Adipose tissue (tissue), 3 donors: Measurements from ENCODE around the gene WDR73. TPM values are rescaled to one million over a fixed set of nuclear protein-coding genes. Genes with fewer than 3 reads are reported as not detected.
"Not testable (repeated sequence)": the region's sequence is repeated elsewhere in the genome, so short reads cannot be mapped to it uniquely, and the experiment has no call there.

Experiments used
- H3K27ac ChIP-seq: one replicate; pipeline ENCODE4 v1.5.1; 2013; ENCODE audit warnings: low read depth, low read length
- WGBS, 3 donors: extraction: QIAGEN DNeasy Blood & Tissue Kit; methylation state at CpG; one replicate each; pipeline ENCODE4 v1.1.7; 2013; 5-methylcytosine and 5-hydroxymethylcytosine counted together
- polyA plus RNA-seq, 3 donors: library from polyadenylated mRNA; stranded (reverse); fragments of 200-250 nt; gene quantifications; one replicate each; pipeline ENCODE4 v1.2.3, GENCODE V29; 2013
- donor health status: healthy with polysubstance abuse.
- donor health status: Bipolar disorder and iron deficiency.
- donor health status: healthy.

Gene WDR73
- polyA plus RNA-seq, 3 donors = 10.7 to 13.5 (median 10.9) TPM

- 74 to 89% (median 86%) methylated on average over 4 of the region's 4 CpGs for WGBS, 3 donors
- H3K27ac ChIP-seq = no peak overlapping the region
Observed at GRCh38 chr15:84659904-84660781, 6.1 kb upstream of the WDR73 start.

- no peak overlapping the region for H3K27ac ChIP-seq
- 46 to 56% (median 49%) methylated on average over 7 of the region's 7 CpGs for WGBS, 3 donors
Observed at GRCh38 chr15:84658788-84659411, 4.8 kb upstream of the WDR73 start.

GRCh38 chr15:84658080-84658787 lies 4.2 kb upstream of the WDR73 start, which contains the start of gene NMB:
TSS of gene NMB (minus strand) at chr15:84658199. CDS start at chr15:84658152, 47 bp downstream.
- WGBS, 3 donors = 0 to 1% (median 1%) methylated on average over 56 to 61 of the region's 61 CpGs
- no peak within 1 kb of the TSS for H3K27ac ChIP-seq

- no peak overlapping the region for H3K27ac ChIP-seq
- WGBS, 3 donors = 18 to 22% (median 20%) methylated on average over 17 of the region's 17 CpGs
Observed at GRCh38 chr15:84657748-84658079, 3.6 kb upstream of the WDR73 start.

DNA sequence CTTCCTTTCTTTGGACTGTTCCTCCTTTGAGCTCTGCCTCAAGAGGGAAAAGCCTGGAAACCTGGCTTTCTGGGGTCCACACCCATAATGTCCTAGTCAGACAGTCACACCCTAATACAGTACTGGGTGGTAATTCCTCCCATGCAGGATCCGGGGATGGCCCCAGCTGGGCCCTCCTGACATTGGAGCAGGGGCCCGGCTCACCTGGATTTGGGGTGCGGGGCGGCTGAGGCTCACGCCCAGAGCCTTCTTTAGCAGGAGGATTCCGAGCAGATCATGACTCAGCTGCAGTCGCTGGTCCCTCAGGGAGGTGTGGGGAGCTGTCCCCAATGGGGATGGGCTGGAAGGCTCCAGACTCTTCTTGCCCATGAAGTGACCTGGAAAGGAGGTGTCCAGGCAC lies 2.9 kb upstream of the WDR73 start:
- WGBS, 3 donors = 92 to 93% (median 92%) methylated on average over 7 of the region's 7 CpGs
- no peak overlapping the region for H3K27ac ChIP-seq

DNA sequence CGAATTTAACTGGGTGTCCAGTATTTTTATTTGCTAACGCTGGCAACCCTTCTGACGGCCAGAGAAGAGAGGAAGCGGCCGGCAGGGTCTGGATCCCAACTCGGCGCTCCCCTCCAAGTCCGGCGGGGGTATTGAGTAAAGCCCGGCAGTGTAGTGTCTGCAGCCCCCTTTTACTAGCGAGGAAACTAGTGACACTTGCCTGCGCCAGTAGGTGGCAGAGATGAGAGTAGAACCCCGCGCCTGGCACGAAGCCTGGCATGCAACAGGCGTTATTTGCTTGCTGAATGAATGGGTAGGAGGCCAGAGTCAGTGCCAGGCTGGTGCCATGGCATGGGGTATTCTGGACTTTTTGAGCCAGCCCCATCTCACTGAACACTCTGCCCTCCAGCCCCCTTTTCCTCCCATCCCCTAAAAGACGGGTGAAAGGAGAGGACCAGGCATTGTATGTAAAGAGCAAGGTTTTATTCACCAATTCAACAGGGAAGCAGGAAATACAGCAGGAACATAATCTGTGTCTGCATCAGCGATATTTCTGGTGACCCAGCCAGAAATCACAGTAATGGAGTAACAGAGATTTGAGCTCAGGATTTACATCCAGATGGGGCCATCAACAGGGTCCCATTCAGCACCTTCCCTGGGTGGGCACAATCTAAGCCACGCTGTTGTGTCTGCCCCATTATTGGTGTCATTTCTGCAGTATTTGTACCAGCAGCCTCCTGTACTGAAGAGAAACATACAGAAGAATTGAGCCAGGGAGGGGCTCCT lies 788 bp upstream of the WDR73 start:
- WGBS, 3 donors = 4 to 7% (median 5%) methylated on average over 19 of the region's 19 CpGs
- H3K27ac ChIP-seq = no peak overlapping the region

- 14 to 21% (median 17%) methylated on average over 7 of the region's 7 CpGs for WGBS, 3 donors
- no peak overlapping the region for H3K27ac ChIP-seq
Observed at GRCh38 chr15:84653584-84653909, 536 bp downstream of the WDR73 start.

DNA sequence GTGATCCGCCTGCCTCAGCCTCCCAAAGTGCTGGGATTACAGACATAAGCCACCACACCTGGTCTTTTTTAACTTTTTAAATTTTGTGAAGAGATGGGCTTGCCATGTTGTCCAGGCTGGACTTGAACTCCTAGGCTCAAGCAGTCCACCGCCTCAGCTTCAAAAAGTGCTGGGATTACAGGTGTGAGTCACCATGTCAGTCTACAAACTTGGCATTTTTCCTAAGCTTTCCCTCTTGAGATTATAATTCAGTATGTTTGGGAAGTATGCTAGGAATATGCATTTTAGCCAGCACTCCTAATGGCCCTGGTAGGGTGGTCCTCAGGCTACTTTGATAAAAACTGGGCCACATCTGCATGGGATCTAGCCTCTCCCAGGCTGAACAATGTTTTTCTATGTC lies 4.4 kb downstream of the WDR73 start:
- 84 to 98% (median 95%) methylated on average over 2 of the region's 2 CpGs for WGBS, 3 donors
- H3K27ac ChIP-seq = no peak overlapping the region

- 51 to 66% (median 54%) methylated on average over 3 of the region's 3 CpGs for WGBS, 3 donors
Observed at GRCh38 chr15:84648539-84648938, 5.5 kb downstream of the WDR73 start.

DNA sequence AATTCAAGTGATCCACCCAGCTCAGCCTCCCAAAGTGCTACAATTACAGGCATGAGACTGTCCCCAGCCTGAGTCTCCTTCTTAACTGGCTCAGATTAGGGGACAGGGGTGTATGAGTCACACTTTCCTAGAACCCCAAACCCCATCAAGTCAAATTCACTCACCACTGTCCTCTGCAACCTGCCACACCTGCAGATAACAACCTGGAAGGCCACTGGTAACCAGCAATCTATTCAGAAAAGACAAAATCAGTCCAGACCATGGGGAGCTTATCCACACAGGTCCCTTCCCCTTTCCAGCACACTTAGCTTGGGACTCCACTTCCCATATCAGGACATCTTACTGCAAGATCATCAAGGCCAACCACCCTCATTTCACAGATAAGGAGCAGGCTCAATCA lies 6.4 kb downstream of the WDR73 start:
- no peak overlapping the region for H3K27ac ChIP-seq

More at GRCh38 chr15:84648539-84648938, 5.5 kb downstream of the WDR73 start:
- no peak overlapping the region for H3K27ac ChIP-seq

DNA sequence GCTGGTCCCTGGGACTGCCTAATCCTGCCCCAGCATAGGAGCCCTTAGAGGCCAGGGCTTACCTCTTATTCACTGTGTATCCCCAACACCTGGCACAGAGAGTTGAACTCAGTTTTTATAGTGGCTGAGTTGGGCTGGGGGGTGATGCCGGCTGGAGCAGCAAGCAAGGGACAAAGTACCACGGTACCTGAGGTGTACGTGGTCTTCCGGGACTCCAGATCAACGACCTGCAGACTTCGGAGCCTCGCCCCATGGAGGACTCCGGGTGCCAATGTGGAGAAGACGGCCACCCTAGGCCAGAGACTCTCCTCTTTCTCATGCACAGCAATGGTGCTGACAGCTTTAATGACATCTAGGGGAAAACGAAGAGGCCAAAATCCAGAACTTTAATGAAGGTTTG lies 8.1 kb downstream of the WDR73 start:
- H3K27ac ChIP-seq = no peak overlapping the region
- WGBS, 3 donors = 92 to 95% (median 93%) methylated on average over 10 of the region's 10 CpGs

GRCh38 chr15:84645496-84645895 lies 8.6 kb downstream of the WDR73 start:
- 93 to 96% (median 96%) methylated on average over 9 to 10 of the region's 10 CpGs for WGBS, 3 donors
- no peak overlapping the region for H3K27ac ChIP-seq

GRCh38 chr15:84643838-84644237 lies 10.2 kb downstream of the WDR73 start:
- 91 to 92% (median 92%) methylated on average over 6 of the region's 6 CpGs for WGBS, 3 donors
- H3K27ac ChIP-seq = no peak overlapping the region

DNA sequence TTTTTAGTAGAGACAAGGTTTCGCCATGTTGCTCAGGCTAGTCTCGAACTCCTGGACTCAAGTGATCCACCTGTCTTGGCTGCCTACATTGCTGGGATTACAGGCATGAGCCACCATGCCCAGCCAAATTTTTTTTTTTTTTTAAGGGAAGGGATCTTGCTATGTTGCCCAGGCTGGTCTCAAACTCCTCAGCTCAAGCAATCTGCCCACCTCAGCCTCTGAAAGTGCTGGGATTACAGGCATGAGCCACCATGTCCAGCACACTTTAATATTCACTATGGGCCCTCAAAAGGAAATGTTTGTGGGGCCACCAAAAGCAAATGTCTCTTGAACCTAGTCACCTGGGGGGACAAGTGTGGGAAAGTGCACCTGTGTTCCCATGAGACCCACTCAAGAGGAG lies 11.4 kb downstream of the WDR73 start:
- 50 to 98% (median 77%) methylated on average over 2 of the region's 2 CpGs for whole genome bisulfite sequencing, 3 donors
- H3K27ac ChIP-seq = not testable (repeated sequence)

GRCh38 chr15:84641871-84642270 lies 12.2 kb downstream of the WDR73 start:
- WGBS, 3 donors = 95 to 98% (median 95%) methylated on average over 9 of the region's 9 CpGs
- not testable (repeated sequence) for H3K27ac ChIP-seq

DNA sequence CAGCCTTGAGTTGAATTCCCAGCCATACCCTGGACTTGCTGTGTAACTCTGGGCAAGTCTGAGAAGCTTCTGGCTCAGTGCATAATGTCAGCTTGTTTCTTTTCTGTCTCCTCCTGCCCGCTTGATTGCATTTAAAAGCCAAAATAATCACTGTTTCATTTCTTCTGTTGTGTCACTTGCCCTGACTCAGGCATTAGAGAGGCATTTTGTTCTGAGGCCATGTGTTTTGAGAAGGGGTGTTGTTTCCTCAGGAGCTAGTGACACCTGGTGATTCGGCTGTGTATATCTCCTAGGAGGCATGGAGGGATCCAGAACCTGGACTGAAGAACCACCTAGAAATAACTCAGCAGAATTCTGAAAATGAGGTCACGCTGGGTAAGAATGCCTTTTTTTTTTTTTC lies 16.0 kb downstream of the WDR73 start:
- 69 to 74% (median 71%) methylated on average over 3 of the region's 3 CpGs for WGBS, 3 donors

GRCh38 chr15:84634228-84634837 lies 19.8 kb downstream of the WDR73 start:
- WGBS, 3 donors = 17 to 33% (median 29%) methylated on average over 23 of the region's 23 CpGs
- peak overlapping the region; percentile 23 for H3K27ac ChIP-seq

More for the DNA sequence above, 16.0 kb downstream of the WDR73 start:
- no peak overlapping the region for H3K27ac ChIP-seq
